Effector CD8-positive, alpha-beta T cell (primary cell): ENCODE results near the gene GNAT2.

Experiments
- DNase-seq: peaks from one replicate; lab custom pipeline; 2025; lab: John Stamatoyannopoulos, UW

The GNAT2 gene

GRCh38 chr1:109627692-109628399 lies 8.4 kb upstream of the GNAT2 start:
- no peak for DNase-seq

DNA sequence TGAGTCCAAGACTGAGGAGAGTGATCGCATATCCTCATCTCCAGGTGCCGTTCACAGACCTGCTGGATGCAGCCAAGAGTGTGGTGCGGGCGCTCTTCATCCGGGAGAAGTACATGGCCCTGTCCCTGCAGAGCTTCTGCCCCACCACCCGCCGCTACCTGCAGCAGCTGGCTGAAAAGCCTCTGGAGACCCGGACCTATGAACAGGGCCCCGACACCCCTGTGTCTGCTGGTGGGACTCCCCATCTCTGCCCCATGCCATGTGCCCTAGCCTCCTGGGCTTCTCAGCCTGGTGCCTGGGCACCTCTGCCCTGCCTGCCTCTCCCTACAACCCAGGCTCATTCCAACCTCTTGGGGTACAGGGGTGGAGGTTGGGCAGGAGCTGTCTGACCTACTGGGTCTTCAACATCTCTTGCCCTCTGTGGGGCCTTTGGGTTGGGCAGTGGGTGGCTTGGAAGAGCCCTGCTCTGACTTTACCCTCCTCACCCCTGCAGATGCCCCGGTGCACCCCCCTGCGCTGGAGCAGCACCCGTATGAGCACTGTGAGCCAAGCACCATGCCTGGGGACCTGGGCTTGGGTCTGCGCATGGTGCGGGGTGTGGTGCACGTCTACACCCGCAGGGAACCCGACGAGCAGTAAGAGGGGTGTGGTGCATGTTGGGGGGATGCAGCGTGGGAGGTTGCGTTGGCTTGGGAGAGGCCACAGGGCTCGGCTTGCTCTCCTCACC lies 7.4 kb upstream of the GNAT2 start:
- no peak for DNase-seq

DNA sequence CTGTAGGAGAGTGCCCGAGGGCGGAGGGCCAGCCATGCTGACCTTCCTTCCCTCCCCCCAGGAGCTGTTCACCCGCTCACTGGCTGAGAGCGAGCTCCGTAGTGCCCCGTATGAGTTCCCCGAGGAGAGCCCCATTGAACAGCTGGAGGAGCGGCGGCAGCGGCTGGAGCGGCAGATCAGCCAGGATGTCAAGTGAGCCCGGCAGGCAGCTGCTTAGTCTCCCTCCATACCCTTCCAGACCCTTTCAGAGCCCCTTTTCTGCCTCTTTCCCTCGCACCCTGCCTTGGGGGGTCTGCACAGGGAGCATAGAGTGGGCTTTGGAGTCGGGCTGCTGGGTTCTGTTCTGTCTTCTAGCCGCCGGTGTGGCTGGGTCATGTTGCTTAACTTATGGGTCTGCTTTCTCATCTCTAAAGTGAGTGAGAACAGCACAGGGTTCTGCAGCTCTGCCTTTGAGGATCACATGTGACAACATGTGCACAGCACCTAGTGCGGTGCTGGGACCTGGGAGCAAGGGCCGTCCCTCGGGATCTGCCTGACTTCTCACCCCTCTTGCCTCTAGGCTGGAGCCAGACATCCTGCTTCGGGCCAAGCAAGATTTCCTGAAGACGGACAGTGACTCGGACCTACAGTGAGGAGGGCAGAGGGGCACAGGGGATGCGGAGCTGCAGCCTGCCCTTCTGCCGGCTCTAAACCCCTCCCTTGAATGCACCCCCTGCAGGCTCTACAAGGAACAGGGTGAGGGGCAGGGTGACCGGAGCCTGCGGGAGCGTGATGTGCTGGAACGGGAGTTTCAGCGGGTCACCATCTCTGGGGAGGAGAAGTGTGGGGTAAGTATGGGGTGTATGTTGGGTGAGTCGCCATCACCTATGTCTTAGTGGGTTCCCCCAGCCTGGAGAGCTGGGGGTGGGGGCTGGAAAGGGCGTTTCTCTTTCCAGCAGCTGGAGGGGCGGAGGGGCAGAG lies 6.5 kb upstream of the GNAT2 start:
- DNase-seq: no peak

GRCh38 chr1:109625176-109625575 lies 5.8 kb upstream of the GNAT2 start:
- no peak for DNase-seq

GRCh38 chr1:109624201-109625010 lies 5.0 kb upstream of the GNAT2 start:
- DNase-seq: no peak

GRCh38 chr1:109623601-109624161 lies 4.3 kb upstream of the GNAT2 start:
- DNase-seq: no peak

DNA sequence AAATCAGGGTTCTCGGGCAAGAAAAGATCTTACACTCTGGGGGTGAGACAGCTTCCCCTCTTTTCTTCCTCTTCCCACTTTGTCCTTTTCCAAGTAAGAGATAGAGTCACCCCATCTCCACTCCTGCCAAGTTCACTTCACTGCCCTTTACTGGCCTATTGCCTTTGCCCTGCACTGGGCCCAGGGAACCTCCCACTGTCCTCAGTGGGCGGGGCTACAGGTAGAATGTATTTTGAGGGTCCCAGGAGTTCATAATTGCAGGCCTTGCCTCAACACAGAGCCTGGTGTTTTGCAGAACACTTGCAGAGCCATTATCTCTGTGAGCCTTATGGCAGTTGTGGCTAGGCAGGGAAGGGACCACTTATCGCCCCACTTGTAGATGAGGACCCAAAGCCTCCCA lies 3.5 kb upstream of the GNAT2 start:
- no peak for DNase-seq

DNA sequence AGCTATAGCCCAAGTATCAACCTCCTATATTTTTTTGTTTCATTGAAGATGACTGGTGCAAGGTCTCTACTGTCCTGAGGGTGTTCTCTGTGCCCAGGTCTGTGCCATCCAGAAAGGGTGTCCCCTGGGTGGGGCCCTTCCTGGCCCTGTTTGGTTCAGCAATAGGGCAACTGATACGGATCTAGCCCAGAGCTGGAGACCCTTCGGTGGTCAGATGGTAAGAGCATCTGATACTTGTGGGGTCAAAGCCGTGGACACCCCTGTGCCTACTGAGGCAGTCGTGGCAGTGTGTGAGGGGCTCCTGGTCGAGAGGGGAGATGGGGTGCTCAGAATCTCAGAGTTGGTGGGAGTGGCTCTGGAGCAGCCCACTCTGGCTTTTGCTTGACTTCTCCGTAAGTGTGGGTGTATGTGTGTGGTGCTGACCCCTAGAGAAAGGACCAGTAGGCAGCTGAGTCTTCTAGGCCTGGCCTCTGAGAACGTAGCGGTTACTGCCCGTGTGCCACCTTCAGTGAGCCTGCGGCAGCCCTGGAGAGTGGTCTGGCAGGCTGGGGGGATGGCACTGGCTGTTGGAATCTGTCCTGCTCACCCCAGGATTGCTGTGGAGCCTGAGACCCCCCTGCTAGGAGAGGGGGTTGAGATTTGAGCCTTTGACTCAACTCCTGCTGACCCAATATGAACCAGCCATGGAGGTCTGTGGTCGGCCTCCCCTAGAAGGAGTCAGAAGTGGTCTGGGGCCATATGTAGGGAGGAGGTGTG lies 2.9 kb upstream of the GNAT2 start:
- DNase-seq: no peak

DNA sequence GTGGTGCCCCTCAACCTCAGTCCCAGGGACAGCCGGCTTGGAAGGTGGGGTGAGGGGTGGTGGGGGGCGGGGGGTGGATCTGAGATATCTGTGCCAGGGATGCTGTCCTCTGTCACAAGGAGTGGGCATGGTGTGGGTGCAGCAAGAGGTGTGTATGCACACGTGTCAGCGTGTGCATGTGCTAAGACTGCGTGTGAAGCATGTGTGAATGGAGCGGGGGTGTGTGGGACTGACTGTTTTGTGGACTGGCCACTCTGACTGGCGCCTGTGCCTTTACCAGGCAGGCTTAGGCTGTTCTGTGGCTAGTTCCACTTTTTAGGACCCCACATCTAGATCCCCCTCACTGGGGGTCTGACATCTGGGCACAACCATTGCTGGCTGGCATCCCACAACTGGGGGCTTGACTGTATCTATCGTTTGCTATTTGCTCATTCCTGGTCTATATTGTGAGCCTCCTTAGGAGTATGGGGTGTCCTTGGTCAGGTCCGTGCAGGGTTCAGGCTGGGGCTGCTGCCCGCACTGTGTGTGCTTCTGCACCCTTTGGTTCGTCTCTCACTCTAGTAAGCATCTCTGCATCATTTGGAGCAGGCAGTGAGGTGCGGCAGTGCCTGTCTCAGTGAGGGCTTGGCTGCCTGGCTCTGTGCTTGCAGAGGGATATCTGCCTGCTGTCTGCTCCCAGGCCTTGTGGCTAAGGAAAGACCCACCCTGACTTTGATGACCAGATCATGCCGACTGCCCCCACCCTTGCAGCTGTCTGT lies 2.1 kb upstream of the GNAT2 start:
- no peak for DNase-seq

GRCh38 chr1:109620841-109621286 lies 1.4 kb upstream of the GNAT2 start:
- peak; percentile 93 for DNase-seq

DNA sequence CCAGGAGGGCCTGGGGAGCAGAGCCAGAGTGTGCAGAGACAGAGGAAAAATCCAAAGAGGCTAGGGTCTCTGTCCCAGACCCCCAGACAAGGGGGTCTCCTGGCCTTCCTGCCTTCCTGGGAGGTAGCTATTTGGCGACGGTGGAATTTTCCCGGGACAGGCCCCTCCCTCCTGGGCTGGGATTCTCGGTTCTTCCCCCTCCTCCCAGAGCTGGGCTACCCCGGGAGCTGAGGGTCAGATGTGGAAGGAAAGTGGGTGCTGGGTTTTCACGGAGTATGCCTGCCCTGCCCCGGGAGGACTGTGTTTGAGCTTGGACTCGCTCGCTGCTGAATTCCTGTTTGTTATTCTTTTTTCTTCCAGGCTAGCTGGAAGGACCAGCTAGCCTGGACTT lies 980 bp upstream of the GNAT2 start:
- no peak for DNase-seq

GRCh38 chr1:109618661-109619575 lies 498 bp downstream of the GNAT2 start:
- DNase-seq: no peak

GRCh38 chr1:109617291-109617801 lies 2.1 kb downstream of the GNAT2 start:
- DNase-seq: no peak

GRCh38 chr1:109616391-109616790 lies 3.0 kb downstream of the GNAT2 start:
- no peak for DNase-seq

DNA sequence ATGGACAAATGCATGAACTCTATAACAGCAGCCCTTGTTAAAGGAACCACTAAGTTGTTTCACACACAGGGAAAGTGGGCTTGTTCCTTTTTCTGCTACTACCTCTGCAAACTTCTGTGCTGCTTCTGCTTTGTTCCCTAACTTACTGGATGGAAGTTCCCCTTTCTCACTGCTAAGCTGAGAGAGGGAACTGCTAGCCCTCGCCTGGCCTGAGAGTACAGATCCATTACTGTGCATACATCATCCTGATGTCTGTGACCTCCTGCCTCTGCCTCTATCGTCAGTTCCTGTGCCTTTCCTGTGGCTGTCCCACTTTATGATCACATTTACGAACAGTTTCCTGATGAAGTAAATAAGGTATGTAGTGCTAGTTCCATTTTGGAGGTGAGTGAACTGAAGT lies 3.5 kb downstream of the GNAT2 start:
- no peak for DNase-seq

GRCh38 chr1:109613361-109614147 lies 5.9 kb downstream of the GNAT2 start:
- no peak for DNase-seq

GRCh38 chr1:109611308-109611990 lies 8.0 kb downstream of the GNAT2 start:
- no peak for DNase-seq
